IMR-90 (cell line): ENCODE data around the gene PARP14. TPM values are rescaled to one million over a fixed set of nuclear protein-coding genes. Genes with fewer than 3 reads are reported as not detected.

Experiments used
- ATAC-seq: fragments of 200-7000 bp; cut with Tn5 transposase; 2 replicates; pipeline ENCODE4 v1.9.1; 2020; ENCODE audit warnings: low read depth, mild to moderate bottlenecking, moderate library complexity
- BruUV-seq: library from RNA; stranded (reverse); fragments of 400-500 nt; replicated peaks from 2 replicates; lab custom pipeline; 2021; lab: Mats Ljungman, UMichigan
- CTCF ChIA-PET: fragments of 300-600 bp; formaldehyde crosslinking; extraction: SDS; loops from one replicate; lab custom pipeline; 2021; ENCODE audit warnings: antibody characterized with exemption; lab: Yijun Ruan, JAX
- POLR2A ChIA-PET: fragments of 300-600 bp; sonication (Branson Sonifier 250); formaldehyde crosslinking; loops from one replicate; lab custom pipeline; 2022; ENCODE audit warnings: antibody characterized with exemption; ENCODE audit not compliant: unreplicated experiment; lab: Charles Lee
- DNase-seq: peaks from one replicate; pipeline ENCODE4 v3.0.0; 2013
- H2AFZ ChIP-seq: replicated peaks from 2 replicates; pipeline ENCODE3; 2013; ENCODE audit warnings: low read length, mild to moderate bottlenecking; ENCODE audit not compliant: poor library complexity
- H2AK5ac ChIP-seq: 2 replicates; pipeline ENCODE4 v1.6.1; 2013; ENCODE audit warnings: low read depth, low read length, inconsistent platforms
- H2AK9ac ChIP-seq: replicated peaks from 2 replicates; pipeline ENCODE3; 2013; ENCODE audit warnings: mild to moderate bottlenecking, low read depth, low read length, moderate library complexity; ENCODE audit not compliant: poor library complexity
- H2BK120ac ChIP-seq: 2 replicates; pipeline ENCODE4 v1.6.1; 2013; ENCODE audit warnings: low read depth, low read length, inconsistent platforms
- H2BK15ac ChIP-seq: 3 replicates; pipeline ENCODE4 v1.6.1; 2013; ENCODE audit warnings: low read depth, low read length, inconsistent platforms
- H2BK20ac ChIP-seq: 2 replicates; pipeline ENCODE4 v1.6.1; 2013; ENCODE audit warnings: low read depth, mild to moderate bottlenecking, inconsistent platforms, low read length, moderate library complexity
- H2BK5ac ChIP-seq: 2 replicates; pipeline ENCODE4 v1.6.1; 2013; ENCODE audit warnings: mild to moderate bottlenecking, low read depth, low read length, inconsistent platforms; ENCODE audit not compliant: poor library complexity, severe bottlenecking
- H3K14ac ChIP-seq: replicated peaks from 2 replicates; pipeline ENCODE4 v1.6.1; 2013; ENCODE audit warnings: low read depth, low read length, inconsistent platforms
- H3K18ac ChIP-seq: 2 replicates; pipeline ENCODE4 v1.6.1; 2013; ENCODE audit warnings: low read depth, low read length, control low read depth
- H3K23ac ChIP-seq: 2 replicates; pipeline ENCODE4 v1.6.1; 2013; ENCODE audit warnings: low read depth, low read length, inconsistent platforms
- H3K27ac ChIP-seq: 2 replicates; pipeline ENCODE4 v1.5.1; 2013; ENCODE audit warnings: mild to moderate bottlenecking, control low read depth, low read length; ENCODE audit not compliant: insufficient read depth
- H3K27me3 ChIP-seq: 2 replicates; pipeline ENCODE4 v1.6.1; 2013; ENCODE audit warnings: low read length; ENCODE audit not compliant: control insufficient read depth, insufficient read depth
- H3K36me3 ChIP-seq: 2 replicates; pipeline ENCODE4 v1.6.1; 2013; ENCODE audit warnings: low read length, mixed read lengths; ENCODE audit not compliant: control insufficient read depth, insufficient read depth
- H3K4ac ChIP-seq: 2 replicates; pipeline ENCODE4 v1.6.1; 2013; ENCODE audit warnings: low read depth, low read length, inconsistent platforms
- H3K4me1 ChIP-seq: 2 replicates; pipeline ENCODE4 v1.6.1; 2013; ENCODE audit warnings: low read length, mixed read lengths; ENCODE audit not compliant: control insufficient read depth, insufficient read depth
- H3K4me2 ChIP-seq: 2 replicates; pipeline ENCODE4 v1.6.1; 2013; ENCODE audit warnings: low read depth, mild to moderate bottlenecking, control low read depth, low read length, moderate library complexity
- H3K4me3 ChIP-seq: 2 replicates; pipeline ENCODE4 v1.5.1; 2013; ENCODE audit warnings: low read depth, mild to moderate bottlenecking, control low read depth, low read length, moderate library complexity; ENCODE audit not compliant: insufficient read depth
- H3K56ac ChIP-seq: 2 replicates; pipeline ENCODE4 v1.6.1; 2013; ENCODE audit warnings: low read length, inconsistent platforms; ENCODE audit not compliant: insufficient read depth; ENCODE audit errors: extremely low read depth
- H3K79me1 ChIP-seq, 2 experiments: 2 replicates each; pipeline ENCODE4 v1.6.1; 2013; ENCODE audit warnings: low read length in 2 of 2, inconsistent platforms in 1 of 2, low read depth in 1 of 2
- H3K9ac ChIP-seq: 2 replicates; pipeline ENCODE4 v1.6.1; 2013; ENCODE audit warnings: low read depth, low read length, control low read depth
- H3K9me1 ChIP-seq: 2 replicates; pipeline ENCODE4 v1.6.1; 2013; ENCODE audit warnings: low read length, inconsistent platforms; ENCODE audit not compliant: insufficient read depth
- H3K9me3 ChIP-seq: 2 replicates; pipeline ENCODE4 v1.6.1; 2013; ENCODE audit warnings: low read length; ENCODE audit not compliant: control insufficient read depth, insufficient read depth
- H4K20me1 ChIP-seq: 2 replicates; pipeline ENCODE4 v1.6.1; 2013; ENCODE audit warnings: low read length, inconsistent platforms; ENCODE audit not compliant: insufficient read depth
- H4K5ac ChIP-seq: 2 replicates; pipeline ENCODE4 v1.6.1; 2013; ENCODE audit warnings: mild to moderate bottlenecking, low read depth, low read length, control low read depth
- H4K8ac ChIP-seq, 2 experiments: 2 replicates each; pipeline ENCODE4 v1.6.1; 2013; ENCODE audit warnings: low read depth in 2 of 2, low read length in 2 of 2, control low read depth in 1 of 2, inconsistent platforms in 1 of 2
- H4K91ac ChIP-seq: 2 replicates; pipeline ENCODE4 v1.6.1; 2013; ENCODE audit warnings: low read depth, low read length, inconsistent platforms; ENCODE audit not compliant: insufficient read depth
- BHLHE40 ChIP-seq: fragments of 150-350 bp; IDR thresholded peaks from 2 replicates; pipeline ENCODE4 v1.6.1; 2016; ENCODE audit warnings: mild to moderate bottlenecking, low read depth, low read length
- CEBPB ChIP-seq: IDR thresholded peaks from 2 replicates; pipeline ENCODE4 v1.6.1; 2012; ENCODE audit warnings: low read depth, low read length, improper control_type of control experiment
- CTCF ChIP-seq: conservative IDR thresholded peaks from 2 replicates; pipeline ENCODE4 v1.5.1; 2012; ENCODE audit warnings: mild to moderate bottlenecking, low read depth, low read length, improper control_type of control experiment
- ELK1 ChIP-seq: fragments of 150-350 bp; IDR thresholded peaks from 2 replicates; pipeline ENCODE4 v1.6.1; 2016; ENCODE audit warnings: low read depth, mild to moderate bottlenecking, low read length, moderate library complexity, borderline replicate concordance
- MAFK ChIP-seq: IDR thresholded peaks from 2 replicates; pipeline ENCODE4 v1.6.1; 2012; ENCODE audit warnings: low read depth, low read length, improper control_type of control experiment
- MXI1 ChIP-seq: IDR thresholded peaks from 2 replicates; pipeline ENCODE4 v1.6.1; 2012; ENCODE audit warnings: low read depth, mild to moderate bottlenecking, low read length, moderate library complexity, borderline replicate concordance
- NFE2L2 ChIP-seq: fragments of 150-350 bp; IDR thresholded peaks from 2 replicates; pipeline ENCODE4 v1.6.1; 2016; ENCODE audit warnings: low read depth, mild to moderate bottlenecking, low read length
- POLR2A ChIP-seq: IDR thresholded peaks from 2 replicates; pipeline ENCODE4 v1.6.1; 2012; ENCODE audit warnings: mild to moderate bottlenecking, low read depth, low read length
- RAD21 ChIP-seq: IDR thresholded peaks from 2 replicates; pipeline ENCODE4 v1.6.1; 2012; ENCODE audit warnings: low read length, improper control_type of control experiment
- RCOR1 ChIP-seq: IDR thresholded peaks from 2 replicates; pipeline ENCODE4 v1.6.1; 2012; ENCODE audit warnings: mild to moderate bottlenecking, low read length, improper control_type of control experiment; ENCODE audit not compliant: insufficient replicate concordance
- RFX5 ChIP-seq: IDR thresholded peaks from 2 replicates; pipeline ENCODE4 v1.8.0; 2012; ENCODE audit warnings: low read depth, mild to moderate bottlenecking, low read length, moderate library complexity
- SMC3 ChIP-seq: fragments of 150-350 bp; IDR thresholded peaks from 2 replicates; pipeline ENCODE4 v1.6.1; 2016; ENCODE audit warnings: low read depth, mild to moderate bottlenecking, antibody characterized with exemption, low read length, moderate library complexity
- whole genome bisulfite sequencing, 2 experiments: methylation state at CpG; one replicate each; pipeline versions ENCODE4 v1.1.5 to v1.1.7; 2013; ENCODE audit warnings: missing lambda C conversion rate in 2 of 2; ENCODE audit not compliant: insufficient read length in 1 of 2; ENCODE audit errors: extremely low coverage in 2 of 2; 5-methylcytosine and 5-hydroxymethylcytosine counted together
- dilution Hi-C: fragments of 300-500 bp; cut with HindIII; formaldehyde crosslinking; loops from one replicate; pipeline ENCODE4 v1.14.3; 2018; ENCODE audit warnings: low sequenced_read_pairs; ENCODE audit not compliant: unreplicated experiment
- in situ Hi-C: fragments of 300-500 bp; cut with MboI; formaldehyde crosslinking; loops from 3 replicates; pipeline ENCODE4 v1.14.3; 2019; ENCODE audit warnings: low sequenced_read_pairs, inconsistent platforms, mixed read lengths
- intact Hi-C: fragments of 100-400 bp; cut with micrococcal nuclease; formaldehyde crosslinking; loops from 2 replicates; pipeline ENCODE4 v1.10.0; 2022
- polyA plus RNA-seq, 3 experiments: library from polyadenylated mRNA; depleted of rRNA; stranded (reverse); fragments of >200 nt; gene quantifications; 2 replicates each; pipeline ENCODE4 v1.2.3, GENCODE V29; 2012; ENCODE audit warnings: low replicate concordance in 1 of 3
- total RNA-seq: library from RNA; depleted of rRNA; stranded (reverse); fragments of >200 nt; gene quantifications from 2 replicates; pipeline ENCODE4 v1.2.3, GENCODE V29; 2012
- TF ChIP-seq, protein P1 (sequence below): fragments of 150-350 bp; IDR thresholded peaks from 2 replicates; pipeline ENCODE4 v1.6.1; 2017; ENCODE audit warnings: mild to moderate bottlenecking, antibody characterized with exemption, low read length, low read depth

PARP14 gene
- total and polyA plus RNA-seq, 2 of the 4 experiments (the other 2 are of a cell fraction): 9.3 to 23.1 TPM

DNA sequence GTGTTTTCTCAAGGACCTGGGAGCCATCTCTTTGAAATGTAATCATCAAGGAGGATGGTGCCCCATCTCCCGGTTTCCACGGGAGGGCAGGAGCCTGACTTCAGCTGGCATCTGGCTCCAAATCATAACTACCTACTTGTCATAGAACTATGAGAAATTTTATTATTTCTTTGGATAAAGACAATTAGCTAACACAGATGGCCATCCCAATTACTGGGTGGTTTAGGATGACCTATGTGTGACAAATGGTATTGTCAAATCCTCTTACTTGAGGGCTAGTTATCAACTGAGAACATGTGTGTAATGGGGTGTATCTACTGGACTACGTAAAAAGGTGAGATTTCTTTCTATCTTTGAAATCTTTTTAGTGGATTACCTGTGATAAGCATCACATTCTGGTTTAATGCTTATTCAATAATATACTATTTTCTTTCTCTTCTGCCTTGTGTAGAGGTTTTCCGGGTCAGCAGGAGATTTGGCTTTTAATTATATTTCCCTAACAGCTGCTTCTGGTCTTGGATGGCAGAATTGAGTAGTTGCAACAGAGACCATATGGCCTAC is 15.3 kb upstream of the PARP14 start:
- no peak overlapping the region for H2BK15ac ChIP-seq
- H3K27ac ChIP-seq: no peak overlapping the region
- H3K36me3 ChIP-seq: no peaks in the 10 kb centered on the region
- intact Hi-C loops: no loop called here
- no peak overlapping the region for H2BK5ac ChIP-seq
- TF ChIP-seq CTCF (no peak), RAD21 (no peak), SMC3 (no peak), MAFK (no peak), RFX5 (no peak), RCOR1 (no peak), POLR2A (no peak), CEBPB (no peak), MXI1 (no peak), ELK1 (no peak), NFE2L2 (no peak), BHLHE40 (no peak)
- TF ChIP-seq, protein P1, sequence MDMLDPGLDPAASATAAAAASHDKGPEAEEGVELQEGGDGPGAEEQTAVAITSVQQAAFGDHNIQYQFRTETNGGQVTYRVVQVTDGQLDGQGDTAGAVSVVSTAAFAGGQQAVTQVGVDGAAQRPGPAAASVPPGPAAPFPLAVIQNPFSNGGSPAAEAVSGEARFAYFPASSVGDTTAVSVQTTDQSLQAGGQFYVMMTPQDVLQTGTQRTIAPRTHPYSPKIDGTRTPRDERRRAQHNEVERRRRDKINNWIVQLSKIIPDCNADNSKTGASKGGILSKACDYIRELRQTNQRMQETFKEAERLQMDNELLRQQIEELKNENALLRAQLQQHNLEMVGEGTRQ: no peak
- no peak overlapping the region for H3K56ac ChIP-seq
- no peak overlapping the region for H4K8ac ChIP-seq
- H3K79me1 ChIP-seq: no peaks in the 10 kb centered on the region
- ATAC-seq: no peak
- peaks cover 9% of the 10 kb centered on the region; the same call in 1 of the 2 replicates for H3K9me3 ChIP-seq
- H2BK120ac ChIP-seq: no peak overlapping the region
- no TSS peak for BruUV-seq
- DNase-seq: no peak
- dilution Hi-C loops: no loop called here
- no peak overlapping the region for H2AFZ ChIP-seq
- no peak overlapping the region for H4K91ac ChIP-seq
- no peak overlapping the region for H2BK20ac ChIP-seq
- H3K27me3 ChIP-seq: peaks cover 4% of the 10 kb centered on the region
- no peak overlapping the region for H2AK5ac ChIP-seq
- ChIA-PET POLR2A (no interaction called here), CTCF (no interaction called here)
- no peak overlapping the region for H3K18ac ChIP-seq
- peaks cover 2% of the 10 kb centered on the region; the same call in 1 of the 2 replicates for H3K4me1 ChIP-seq
- no peak overlapping the region for H3K9ac ChIP-seq
- no peak overlapping the region for H2AK9ac ChIP-seq
- no peak overlapping the region for H3K4me3 ChIP-seq
- no CpG with 5 or more reads among the region's 4 CpGs for WGBS, 2 experiments
- no peak overlapping the region for H3K14ac ChIP-seq
- in situ Hi-C loops: no loop called here
- H3K9me1 ChIP-seq: 0 out of 2 replicates have a peak, but pooled peaks cover 4% of the 10 kb centered on the region
- no peak overlapping the region for H3K4me2 ChIP-seq
- H4K20me1 ChIP-seq: no peaks in the 10 kb centered on the region
- no peak overlapping the region for H4K5ac ChIP-seq
- H3K23ac ChIP-seq: no peak overlapping the region
- no peak overlapping the region for H3K4ac ChIP-seq
